AG04450 (cell line): Measurements from ENCODE around the gene UNC5C. TPM values are rescaled to one million over a fixed set of nuclear protein-coding genes. Genes with fewer than 3 reads are reported as not detected.

ENCODE experiments used
- CTCF ChIA-PET: fragments of 300-600, 350-600 bp; formaldehyde crosslinking; extraction: SDS; loops from one replicate; lab custom pipeline; 2022; ENCODE audit warnings: antibody characterized with exemption, inconsistent platforms; lab: Charles Lee
- POLR2A ChIA-PET: fragments of 350-600 bp; formaldehyde crosslinking; extraction: SDS; loops from one replicate; lab custom pipeline; 2021; ENCODE audit warnings: antibody characterized with exemption, inconsistent platforms; lab: Yijun Ruan, JAX
- DNase-seq: peaks from one replicate; pipeline ENCODE4 v3.0.0-alpha.2; 2011; ENCODE audit warnings: low read depth, low spot score
- H3K27ac ChIP-seq: one replicate; pipeline ENCODE4 v1.5.1; 2012; ENCODE audit warnings: low read depth, low read length, control low read depth
- H3K27me3 ChIP-seq: one replicate; pipeline ENCODE4 v1.6.0; 2012; ENCODE audit warnings: low read length; ENCODE audit not compliant: control insufficient read depth, insufficient read depth
- H3K4me3 ChIP-seq: 2 replicates; pipeline ENCODE4 v1.5.1; 2011; ENCODE audit warnings: mild to moderate bottlenecking, low read depth, low read length, control low read depth
- H3K9me3 ChIP-seq: 2 replicates; pipeline ENCODE4 v1.5.1; 2012; ENCODE audit warnings: low read length; ENCODE audit not compliant: control insufficient read depth, insufficient read depth
- polyA plus RNA-seq: library from polyadenylated mRNA; depleted of rRNA; stranded (reverse); fragments of >200 nt; gene quantifications from 2 replicates; pipeline ENCODE4 v1.2.3, GENCODE V29; 2011
- TF ChIP-seq, protein P1 (sequence below): IDR thresholded peaks from 2 replicates; pipeline ENCODE4 v1.5.1; 2011; ENCODE audit warnings: low read depth, low read length, control low read depth, inconsistent platforms

UNC5C gene
- polyA plus RNA-seq, 1 experiment: 0.07 TPM

- TF ChIP-seq, protein P1, sequence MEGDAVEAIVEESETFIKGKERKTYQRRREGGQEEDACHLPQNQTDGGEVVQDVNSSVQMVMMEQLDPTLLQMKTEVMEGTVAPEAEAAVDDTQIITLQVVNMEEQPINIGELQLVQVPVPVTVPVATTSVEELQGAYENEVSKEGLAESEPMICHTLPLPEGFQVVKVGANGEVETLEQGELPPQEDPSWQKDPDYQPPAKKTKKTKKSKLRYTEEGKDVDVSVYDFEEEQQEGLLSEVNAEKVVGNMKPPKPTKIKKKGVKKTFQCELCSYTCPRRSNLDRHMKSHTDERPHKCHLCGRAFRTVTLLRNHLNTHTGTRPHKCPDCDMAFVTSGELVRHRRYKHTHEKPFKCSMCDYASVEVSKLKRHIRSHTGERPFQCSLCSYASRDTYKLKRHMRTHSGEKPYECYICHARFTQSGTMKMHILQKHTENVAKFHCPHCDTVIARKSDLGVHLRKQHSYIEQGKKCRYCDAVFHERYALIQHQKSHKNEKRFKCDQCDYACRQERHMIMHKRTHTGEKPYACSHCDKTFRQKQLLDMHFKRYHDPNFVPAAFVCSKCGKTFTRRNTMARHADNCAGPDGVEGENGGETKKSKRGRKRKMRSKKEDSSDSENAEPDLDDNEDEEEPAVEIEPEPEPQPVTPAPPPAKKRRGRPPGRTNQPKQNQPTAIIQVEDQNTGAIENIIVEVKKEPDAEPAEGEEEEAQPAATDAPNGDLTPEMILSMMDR: no peak
- no peak for DNase-seq
- Histone ChIP-seq H3K27me3 (no peaks in the 10 kb centered on the region), H3K27ac (no peak overlapping the region), H3K9me3 (no peaks in the 10 kb centered on the region), H3K4me3 (no peak overlapping the region)
- ChIA-PET POLR2A (no interaction called here), CTCF (no interaction called here)
These were observed 155.0 kb downstream of the UNC5C start for GRCh38 chr4:95393821-95394220.

DNA sequence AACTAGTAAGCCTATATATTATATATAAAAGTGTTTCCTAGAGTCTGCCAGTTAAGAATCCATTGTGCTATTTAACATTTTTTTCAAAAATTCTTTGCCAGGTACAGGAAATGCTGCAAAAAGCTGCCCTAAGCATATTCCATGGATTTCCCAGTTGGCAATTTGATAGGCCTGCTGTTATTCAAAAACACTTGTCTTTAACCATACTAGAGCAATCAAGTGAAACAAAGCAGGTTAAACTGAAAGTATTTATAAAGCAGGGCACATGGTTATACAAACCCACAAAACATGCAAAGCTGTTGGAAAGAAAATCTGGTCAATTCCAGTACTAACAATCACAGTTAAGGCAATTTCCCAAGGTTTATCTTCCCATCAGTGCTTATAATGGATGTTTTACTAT lies 159.9 kb downstream of the UNC5C start:
- CTCF ChIA-PET: no interaction called here
- POLR2A ChIA-PET: no interaction called here
- H3K9me3 ChIP-seq: no peaks in the 10 kb centered on the region

GRCh38 chr4:95387719-95388118 lies 161.1 kb downstream of the UNC5C start:
- Histone ChIP-seq H3K9me3 (no peaks in the 10 kb centered on the region), H3K27ac (no peak overlapping the region), H3K4me3 (no peak overlapping the region), H3K27me3 (no peaks in the 10 kb centered on the region)
- no peak for DNase-seq
- TF ChIP-seq, protein P1: no peak
- CTCF ChIA-PET: no interaction called here
- POLR2A ChIA-PET: no interaction called here

More for the DNA sequence above, 159.9 kb downstream of the UNC5C start:
- no peak for DNase-seq
- TF ChIP-seq, protein P1: no peak
- Histone ChIP-seq H3K4me3 (no peak overlapping the region), H3K27me3 (no peaks in the 10 kb centered on the region), H3K27ac (no peak overlapping the region)

DNA sequence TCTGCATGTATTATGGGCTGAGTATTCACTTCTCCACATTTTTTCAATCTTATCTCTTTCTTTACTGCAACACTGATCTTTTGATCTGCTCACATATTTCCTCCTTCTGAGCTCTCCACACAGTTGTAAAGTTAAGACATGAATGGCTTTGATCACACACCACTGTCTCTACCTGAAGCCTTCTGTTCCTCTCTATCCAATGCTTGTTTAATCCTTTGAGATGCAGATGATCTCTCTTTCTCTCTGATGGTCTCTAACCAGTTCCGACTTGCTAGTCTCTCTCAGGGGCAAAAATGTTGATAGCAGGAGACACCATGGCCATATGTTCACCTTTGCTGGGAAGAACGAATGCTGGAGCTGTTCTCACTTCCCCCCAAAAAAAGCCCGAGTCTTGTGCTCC lies 162.4 kb downstream of the UNC5C start:
- no peak overlapping the region for H3K4me3 ChIP-seq
- ChIA-PET POLR2A (no interaction called here), CTCF (no interaction called here)
- H3K27me3 ChIP-seq: no peaks in the 10 kb centered on the region
- H3K27ac ChIP-seq: no peak overlapping the region
- no peak for DNase-seq
- TF ChIP-seq, protein P1: no peak
- H3K9me3 ChIP-seq: no peaks in the 10 kb centered on the region

DNA sequence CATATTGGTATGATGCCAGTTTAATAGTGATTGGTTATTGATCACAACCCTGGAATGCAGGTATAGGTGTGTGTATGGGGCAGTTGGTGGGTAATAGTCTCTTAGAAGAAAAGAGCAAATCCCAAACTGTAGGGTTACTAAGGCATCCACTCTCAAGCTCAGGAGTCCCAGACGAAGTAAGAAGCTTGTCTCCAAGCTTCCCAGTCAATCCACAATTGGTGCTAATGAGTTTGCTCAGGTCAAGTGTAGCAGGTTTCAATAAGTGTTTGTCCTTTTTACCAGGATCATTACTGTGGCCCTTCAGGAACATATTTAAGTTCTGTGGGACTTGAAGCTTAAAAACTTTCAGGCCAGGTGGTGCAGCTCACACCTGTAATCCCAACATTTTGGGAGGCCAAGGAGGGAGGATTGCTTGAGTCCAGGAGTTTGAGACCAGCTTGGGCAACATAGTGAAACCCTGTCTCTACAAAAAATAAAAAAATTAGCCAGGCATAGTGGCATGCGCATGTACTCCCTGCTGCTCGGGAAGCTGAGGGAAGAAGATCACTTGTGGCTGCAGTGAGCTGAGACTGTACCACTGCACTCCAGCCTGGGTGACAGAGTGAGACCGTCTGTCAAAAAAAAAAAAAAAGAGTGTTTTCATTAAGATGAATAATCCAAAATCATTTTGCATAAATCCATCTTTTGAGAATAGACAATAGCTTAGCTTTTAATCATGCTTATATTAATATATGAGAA lies 166.8 kb downstream of the UNC5C start:
- TF ChIP-seq, protein P1: no peak
- no peaks in the 10 kb centered on the region for H3K27me3 ChIP-seq
- no peak overlapping the region for H3K27ac ChIP-seq
- no peak overlapping the region for H3K4me3 ChIP-seq
- ChIA-PET CTCF (no interaction called here), POLR2A (no interaction called here)
- DNase-seq: no peak
- no peaks in the 10 kb centered on the region for H3K9me3 ChIP-seq
